Liver (tissue), 9 donors: Measurements from ENCODE around the gene MYO3B. TPM values are rescaled to one million over a fixed set of nuclear protein-coding genes. Genes with fewer than 3 reads are reported as not detected.

Experiments
- DNase-seq: peaks from one replicate; pipeline ENCODE4 v3.0.0-alpha.2; 2017; ENCODE audit warnings: low spot score
- H3K27ac ChIP-seq, 2 donors: one replicate each; pipeline ENCODE4 v1.7.0; 2013; ENCODE audit warnings: inconsistent platforms in 2 of 2, low read length in 2 of 2, control low read depth in 1 of 2, low read depth in 1 of 2, mild to moderate bottlenecking in 1 of 2
- H3K27me3 ChIP-seq, 4 donors: one replicate each; pipeline versions ENCODE4 v1.6.1 to v1.7.0; 2013; ENCODE audit warnings: low read length in 3 of 4, inconsistent platforms in 1 of 4, mild to moderate bottlenecking in 1 of 4, moderate library complexity in 1 of 4; ENCODE audit not compliant: control insufficient read depth in 4 of 4, insufficient read depth in 4 of 4
- H3K36me3 ChIP-seq, 4 donors: one replicate each; pipeline versions ENCODE4 v1.6.1 to v1.7.0; 2013; ENCODE audit warnings: low read length in 3 of 4, mild to moderate bottlenecking in 3 of 4, low read depth in 1 of 4, moderate library complexity in 1 of 4; ENCODE audit not compliant: control insufficient read depth in 4 of 4, insufficient read depth in 3 of 4
- H3K4me1 ChIP-seq, 4 donors: one replicate each; pipeline versions ENCODE4 v1.6.1 to v1.7.0; 2013; ENCODE audit warnings: low read length in 3 of 4, mild to moderate bottlenecking in 3 of 4, moderate library complexity in 1 of 4; ENCODE audit not compliant: control insufficient read depth in 4 of 4, insufficient read depth in 4 of 4
- H3K4me3 ChIP-seq, 3 donors: one replicate each; pipeline versions ENCODE4 v1.6.1 to v1.7.0; 2013; ENCODE audit warnings: low read length in 3 of 3, control low read depth in 1 of 3, low read depth in 1 of 3, mild to moderate bottlenecking in 1 of 3
- H3K9ac ChIP-seq, 2 donors: one replicate each; pipeline ENCODE4 v1.7.0; 2013; ENCODE audit warnings: low read length in 2 of 2, mild to moderate bottlenecking in 2 of 2, moderate library complexity in 2 of 2, control low read depth in 1 of 2, low read depth in 1 of 2
- H3K9me3 ChIP-seq, 4 donors: one replicate each; pipeline versions ENCODE4 v1.6.1 to v1.7.0; 2013; ENCODE audit warnings: low read length in 3 of 4; ENCODE audit not compliant: control insufficient read depth in 4 of 4
- ATF3 ChIP-seq: IDR thresholded peaks from 2 replicates; pipeline ENCODE4 v1.6.1; 2016; ENCODE audit warnings: antibody characterized with exemption
- CTCF ChIP-seq: fragments of 150-350 bp; IDR thresholded peaks from 2 replicates; pipeline ENCODE4 v1.5.1; 2017; ENCODE audit warnings: improper control_type of control experiment, low read depth, low read length; ENCODE audit not compliant: missing input control
- EGR1 ChIP-seq, 2 donors: IDR thresholded peaks; 2 replicates each; pipeline ENCODE4 v1.6.1; 2016 to 2018; ENCODE audit warnings: antibody characterized with exemption in 2 of 2, low read depth in 2 of 2
- FOXA1 ChIP-seq: IDR thresholded peaks from 2 replicates; pipeline ENCODE4 v1.6.1; 2016; ENCODE audit warnings: antibody characterized with exemption
- FOXA2 ChIP-seq: IDR thresholded peaks from 2 replicates; pipeline ENCODE4 v1.6.1; 2016; ENCODE audit warnings: antibody characterized with exemption
- GABPA ChIP-seq, 2 donors: IDR thresholded peaks in 1 of 2; conservative IDR thresholded peaks in 1 of 2; 2 replicates each; pipeline ENCODE4 v1.6.1; 2016; ENCODE audit warnings: antibody characterized with exemption in 2 of 2, mild to moderate bottlenecking in 1 of 2, moderate library complexity in 1 of 2
- HNF4A ChIP-seq, 2 donors: conservative IDR thresholded peaks; 2 replicates each; pipeline ENCODE4 v1.6.1; 2016; ENCODE audit warnings: antibody characterized with exemption in 2 of 2, mild to moderate bottlenecking in 2 of 2
- HNF4G ChIP-seq: IDR thresholded peaks from 2 replicates; pipeline ENCODE4 v1.6.1; 2016; ENCODE audit warnings: antibody characterized with exemption
- JUND ChIP-seq, 2 donors: IDR thresholded peaks; 2 replicates each; pipeline ENCODE4 v1.6.1; 2016; ENCODE audit warnings: antibody characterized with exemption in 2 of 2
- MAX ChIP-seq: IDR thresholded peaks from 2 replicates; pipeline ENCODE4 v1.6.1; 2016; ENCODE audit warnings: antibody characterized with exemption
- NR2F2 ChIP-seq: IDR thresholded peaks from 2 replicates; pipeline ENCODE4 v1.6.1; 2016; ENCODE audit warnings: antibody characterized with exemption
- RAD21 ChIP-seq, 2 donors: IDR thresholded peaks; 2 replicates each; pipeline ENCODE4 v1.6.1; 2016; ENCODE audit warnings: antibody characterized with exemption in 2 of 2, mild to moderate bottlenecking in 2 of 2
- REST ChIP-seq: IDR thresholded peaks from 2 replicates; pipeline ENCODE4 v1.6.1; 2016; ENCODE audit warnings: antibody characterized with exemption, mild to moderate bottlenecking
- RXRA ChIP-seq, 2 donors: IDR thresholded peaks; 2 replicates each; pipeline ENCODE4 v1.6.1; 2017 to 2018; ENCODE audit warnings: antibody characterized with exemption in 2 of 2, mild to moderate bottlenecking in 1 of 2
- SP1 ChIP-seq: IDR thresholded peaks from 2 replicates; pipeline ENCODE4 v1.6.1; 2018; ENCODE audit warnings: antibody characterized with exemption, mild to moderate bottlenecking
- TAF1 ChIP-seq: conservative IDR thresholded peaks from 2 replicates; pipeline ENCODE4 v1.6.1; 2016; ENCODE audit warnings: antibody characterized with exemption, mild to moderate bottlenecking
- YY1 ChIP-seq: IDR thresholded peaks from 2 replicates; pipeline ENCODE4 v1.6.1; 2016; ENCODE audit warnings: antibody characterized with exemption, mild to moderate bottlenecking
- ZBTB33 ChIP-seq: IDR thresholded peaks from 2 replicates; pipeline ENCODE4 v1.6.1; 2016; ENCODE audit warnings: antibody characterized with exemption
- whole genome bisulfite sequencing: extraction: QIAGEN DNeasy Blood & Tissue Kit; methylation state at CpG from one replicate; pipeline ENCODE4 v1.1.7; 2013; 5-methylcytosine and 5-hydroxymethylcytosine counted together
- polyA plus RNA-seq, 2 donors: library from polyadenylated mRNA; stranded (reverse) in 1 of 2; unstranded in 1 of 2; fragments of 200-250 nt in 1 of 2; fragments of >200 nt in 1 of 2; fragmentation: Nextera tagmentation in 1 of 2; extraction: Ambion mirVana in 1 of 2; gene quantifications; one replicate each; pipeline versions ENCODE4 v1.2.1 to v1.2.3, GENCODE V29; 2013 to 2015
- total RNA-seq, 2 donors: library from RNA; depleted of rRNA; stranded (reverse); fragments of >200 nt; gene quantifications; one replicate each; pipeline ENCODE4 v1.2.3, GENCODE V29; 2014
- donor health status: healthy.
- donor health status: healthy.
- donor health status: healthy.
- donor health status: healthy.
- donor health status: healthy.

The MYO3B gene
- total and polyA plus RNA-seq, 4 donors, result under 0.01 to 0.05 TPM; not detected in 2

GRCh38 chr2:170145191-170145590 is 32.8 kb upstream of the MYO3B start:
- DNase-seq, result no peak

GRCh38 chr2:170145675-170146432 is 32.1 kb upstream of the MYO3B start:
- Histone ChIP-seq H3K27me3 (peaks cover 0 to 3% (median 0%) of the 10 kb centered on the region in 4 donors), H3K4me3 (no peak overlapping the region), H3K4me1 (no peaks in the 10 kb centered on the region), H3K9me3 (no peaks in the 10 kb centered on the region), H3K36me3 (no peaks in the 10 kb centered on the region), H3K9ac (no peak overlapping the region), H3K27ac (no peak overlapping the region)
- 64% methylated on average over 7 of the region's 7 CpGs for WGBS
- no peak for DNase-seq
- no peak for TF ChIP-seq RAD21 (IDR thresholded peaks at IDR 0.05)
- no peak for TF ChIP-seq ATF3
- no peak for TF ChIP-seq FOXA1
- no peak for TF ChIP-seq ZBTB33
- TF ChIP-seq SP1, result no peak
- TF ChIP-seq CTCF, result no peak
- no peak for TF ChIP-seq YY1
- TF ChIP-seq EGR1 (IDR thresholded peaks at IDR 0.05; ENCODE audit: low read depth in 2 of 2), result no peak
- TF ChIP-seq HNF4G, result no peak
- no peak for TF ChIP-seq FOXA2
- no peak for TF ChIP-seq JUND (IDR thresholded peaks at IDR 0.05)
- TF ChIP-seq GABPA (IDR thresholded peaks at IDR 0.05 in 1 of 2, conservative IDR thresholded peaks at IDR 0.05 in 1 of 2), result no peak
- TF ChIP-seq MAX, result no peak
- no peak for TF ChIP-seq TAF1
- no peak for TF ChIP-seq HNF4A (conservative IDR thresholded peaks at IDR 0.05)
- no peak for TF ChIP-seq NR2F2

More at GRCh38 chr2:170145191-170145590, 32.8 kb upstream of the MYO3B start:
- 88% methylated on average over 1 of the region's 1 CpG for WGBS
- Histone ChIP-seq H3K4me1 (no peaks in the 10 kb centered on the region), H3K27ac (no peak overlapping the region), H3K4me3 (no peak overlapping the region), H3K27me3 (peaks cover 0 to 3% (median 0%) of the 10 kb centered on the region in 4 donors), H3K9ac (no peak overlapping the region), H3K9me3 (no peaks in the 10 kb centered on the region), H3K36me3 (no peaks in the 10 kb centered on the region)
- TF ChIP-seq YY1, result no peak
- no peak for TF ChIP-seq EGR1 (IDR thresholded peaks at IDR 0.05; ENCODE audit: low read depth in 2 of 2)
- no peak for TF ChIP-seq TAF1
- TF ChIP-seq REST, result no peak
- no peak for TF ChIP-seq ATF3
- no peak for TF ChIP-seq GABPA (IDR thresholded peaks at IDR 0.05 in 1 of 2, conservative IDR thresholded peaks at IDR 0.05 in 1 of 2)
- TF ChIP-seq RAD21 (IDR thresholded peaks at IDR 0.05), result no peak
- no peak for TF ChIP-seq RXRA (IDR thresholded peaks at IDR 0.05)
